Osteoblast (primary cell): ENCODE data around the gene NKX2-2. TPM values are rescaled to one million over a fixed set of nuclear protein-coding genes. Genes with fewer than 3 reads are reported as not detected.

Source experiments
- DNase-seq: peaks from one replicate; pipeline ENCODE4 v3.0.0; 2011; ENCODE audit warnings: low spot score, mixed read lengths; ENCODE audit not compliant: insufficient read length; ENCODE audit errors: missing footprints
- H2AFZ ChIP-seq: 2 replicates; pipeline ENCODE4 v1.6.0; 2011; ENCODE audit warnings: mild to moderate bottlenecking, low read length
- H3K27ac ChIP-seq: 2 replicates; pipeline ENCODE4 v1.5.1; 2011; ENCODE audit warnings: mild to moderate bottlenecking, low read depth, low read length, moderate library complexity
- H3K27me3 ChIP-seq: 2 replicates; pipeline ENCODE4 v1.6.0; 2012; ENCODE audit warnings: mild to moderate bottlenecking, control low read depth, inconsistent platforms, low read length, moderate library complexity; ENCODE audit not compliant: insufficient read depth
- H3K36me3 ChIP-seq: 2 replicates; pipeline ENCODE4 v1.5.1; 2011; ENCODE audit warnings: mild to moderate bottlenecking, low read length, control low read depth, moderate library complexity; ENCODE audit not compliant: insufficient read depth
- H3K4me1 ChIP-seq: 2 replicates; pipeline ENCODE4 v1.5.1; 2011; ENCODE audit warnings: mild to moderate bottlenecking, low read length, control low read depth, moderate library complexity; ENCODE audit not compliant: insufficient read depth
- H3K4me2 ChIP-seq: 2 replicates; pipeline ENCODE4 v1.6.0; 2011; ENCODE audit warnings: mild to moderate bottlenecking, low read length; ENCODE audit not compliant: insufficient read depth
- H3K4me3 ChIP-seq: fragments of 200-600 bp; sonication (generic); 3 replicates; pipeline ENCODE4 v1.5.1; 2012; ENCODE audit warnings: mild to moderate bottlenecking, low read length, inconsistent platforms; ENCODE audit not compliant: insufficient read depth
- H3K79me2 ChIP-seq: 2 replicates; pipeline ENCODE4 v1.6.0; 2012; ENCODE audit warnings: mild to moderate bottlenecking, low read length, control low read depth, inconsistent platforms; ENCODE audit not compliant: insufficient read depth
- H3K9me3 ChIP-seq: 2 replicates; pipeline ENCODE4 v1.5.1; 2011; ENCODE audit warnings: low read depth, low read length, control low read depth
- H4K20me1 ChIP-seq: 2 replicates; pipeline ENCODE4 v1.6.0; 2012; ENCODE audit warnings: mild to moderate bottlenecking, low read length, control low read depth; ENCODE audit not compliant: insufficient read depth
- total RNA-seq: library from RNA; depleted of rRNA; stranded (reverse); fragments of >200 nt; gene quantifications from 2 replicates; pipeline ENCODE4 v1.2.3, GENCODE V29; 2012
- TF ChIP-seq, protein P1 (sequence below): IDR thresholded peaks from 2 replicates; pipeline ENCODE4 v1.5.1; 2011; ENCODE audit warnings: mild to moderate bottlenecking, low read depth, low read length, moderate library complexity; ENCODE audit errors: extremely low read depth

Gene NKX2-2
- total RNA-seq, 1 donor: under 0.01 TPM

DNA sequence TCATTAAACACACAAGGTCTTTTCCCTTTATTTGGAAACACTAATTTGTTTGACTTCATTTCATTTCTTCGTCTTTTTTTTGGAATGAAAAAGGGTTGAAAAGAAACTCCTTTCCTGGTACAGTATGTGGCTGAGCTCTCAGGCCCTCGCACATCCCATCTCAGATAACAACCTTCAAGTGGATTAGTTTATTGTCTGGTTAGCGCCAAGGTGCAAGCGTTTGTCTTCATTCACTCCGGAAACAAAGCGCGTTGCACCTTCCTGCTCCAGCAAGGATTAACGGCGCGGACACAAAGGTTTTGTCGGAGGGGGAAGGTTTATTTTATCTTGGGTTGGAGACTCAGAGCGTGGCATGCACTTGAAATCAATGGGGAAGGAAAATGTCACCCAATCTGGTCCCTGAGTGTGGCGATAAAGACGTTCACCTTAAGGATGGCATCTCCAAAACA is 5.3 kb upstream of the NKX2-2 start:
- Histone ChIP-seq H3K36me3 (no peaks in the 10 kb centered on the region), H3K27ac (no peak overlapping the region), H3K9me3 (no peaks in the 10 kb centered on the region), H3K27me3 (peaks cover 92% of the 10 kb centered on the region), H3K79me2 (no peaks in the 10 kb centered on the region), H3K4me1 (no peaks in the 10 kb centered on the region), H3K4me2 (no peak overlapping the region), H2AFZ (no peak overlapping the region), H4K20me1 (no peaks in the 10 kb centered on the region), H3K4me3 (no peak overlapping the region)
- TF ChIP-seq, protein P1, sequence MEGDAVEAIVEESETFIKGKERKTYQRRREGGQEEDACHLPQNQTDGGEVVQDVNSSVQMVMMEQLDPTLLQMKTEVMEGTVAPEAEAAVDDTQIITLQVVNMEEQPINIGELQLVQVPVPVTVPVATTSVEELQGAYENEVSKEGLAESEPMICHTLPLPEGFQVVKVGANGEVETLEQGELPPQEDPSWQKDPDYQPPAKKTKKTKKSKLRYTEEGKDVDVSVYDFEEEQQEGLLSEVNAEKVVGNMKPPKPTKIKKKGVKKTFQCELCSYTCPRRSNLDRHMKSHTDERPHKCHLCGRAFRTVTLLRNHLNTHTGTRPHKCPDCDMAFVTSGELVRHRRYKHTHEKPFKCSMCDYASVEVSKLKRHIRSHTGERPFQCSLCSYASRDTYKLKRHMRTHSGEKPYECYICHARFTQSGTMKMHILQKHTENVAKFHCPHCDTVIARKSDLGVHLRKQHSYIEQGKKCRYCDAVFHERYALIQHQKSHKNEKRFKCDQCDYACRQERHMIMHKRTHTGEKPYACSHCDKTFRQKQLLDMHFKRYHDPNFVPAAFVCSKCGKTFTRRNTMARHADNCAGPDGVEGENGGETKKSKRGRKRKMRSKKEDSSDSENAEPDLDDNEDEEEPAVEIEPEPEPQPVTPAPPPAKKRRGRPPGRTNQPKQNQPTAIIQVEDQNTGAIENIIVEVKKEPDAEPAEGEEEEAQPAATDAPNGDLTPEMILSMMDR: no peak
- DNase-seq: peak; percentile 81

DNA sequence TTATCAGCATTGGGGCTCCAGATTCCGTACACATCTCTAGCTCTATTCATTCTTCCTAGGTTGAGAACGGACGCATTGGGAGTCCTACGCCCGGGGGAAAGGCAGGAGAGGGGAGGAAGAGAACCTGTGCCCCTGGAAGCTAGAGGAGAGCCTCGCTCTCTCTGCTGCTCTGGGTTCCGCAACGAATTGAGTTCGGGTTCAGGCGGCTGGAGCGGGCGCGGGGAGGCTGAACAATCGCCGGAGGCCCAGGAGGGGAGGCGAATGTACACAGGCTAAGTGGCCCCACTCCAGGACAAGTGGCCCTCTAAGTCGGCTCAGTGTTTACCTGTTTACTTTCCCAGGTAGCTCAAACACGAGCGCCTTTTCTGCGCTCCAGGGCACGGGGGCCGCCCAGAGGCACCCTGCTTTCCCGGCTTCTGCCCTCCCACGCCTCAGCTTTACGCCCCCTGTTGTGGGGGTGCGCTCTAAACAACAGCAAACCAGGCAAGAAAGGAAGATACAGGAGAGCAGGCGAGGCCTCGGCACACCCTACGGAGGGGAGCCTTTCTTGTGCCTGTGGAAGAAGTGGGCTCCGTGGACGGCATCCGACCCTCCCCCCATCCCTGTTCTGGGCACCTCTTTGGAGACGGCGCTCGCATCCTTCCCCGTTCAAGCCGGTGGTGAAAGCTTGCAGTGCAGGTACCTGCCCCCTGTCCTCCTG is 4.6 kb upstream of the NKX2-2 start:
- Histone ChIP-seq H3K4me1 (no peaks in the 10 kb centered on the region), H4K20me1 (no peaks in the 10 kb centered on the region), H3K4me2 (no peak overlapping the region), H3K4me3 (no peak overlapping the region), H3K27me3 (peaks cover 91% of the 10 kb centered on the region), H2AFZ (no peak overlapping the region), H3K79me2 (no peaks in the 10 kb centered on the region), H3K36me3 (no peaks in the 10 kb centered on the region), H3K27ac (no peak overlapping the region), H3K9me3 (no peaks in the 10 kb centered on the region)
- DNase-seq: peak; percentile 82
- TF ChIP-seq, protein P1: no peak

DNA sequence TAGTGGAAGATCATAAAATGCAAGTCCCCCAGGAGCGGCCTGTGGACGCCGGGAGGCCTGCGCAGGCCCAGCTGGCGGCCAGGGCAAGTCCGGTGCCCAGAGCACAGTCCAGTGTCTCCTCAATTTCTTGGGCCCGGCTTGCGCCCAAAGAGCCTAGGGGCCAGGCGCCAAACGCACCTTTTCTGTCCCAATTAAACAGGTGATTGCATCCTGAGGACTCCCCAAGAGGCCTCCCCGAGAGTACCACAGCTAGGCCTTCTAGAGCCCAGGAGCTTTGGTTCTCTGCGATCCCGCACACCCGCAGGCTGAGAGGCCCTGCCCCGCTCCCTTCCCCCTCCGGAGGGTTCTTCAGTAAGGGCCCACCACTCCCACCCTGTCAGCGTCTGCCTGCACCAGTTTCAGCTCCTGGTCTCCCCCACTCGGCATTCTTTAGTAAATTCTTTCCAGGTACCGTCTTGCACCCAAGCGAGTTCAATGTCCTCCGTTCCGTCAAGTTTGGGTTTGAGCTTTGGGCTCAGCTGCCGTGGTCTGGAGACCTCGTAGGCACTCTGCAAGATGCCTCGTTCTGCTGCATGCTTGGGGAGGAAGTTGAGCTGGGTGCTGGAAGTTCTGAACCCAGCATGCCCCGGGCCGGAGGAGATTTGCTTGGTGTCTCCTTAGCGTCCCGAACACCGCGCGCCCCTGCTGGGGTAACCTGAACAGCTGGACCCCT is 3.9 kb upstream of the NKX2-2 start:
- Histone ChIP-seq H3K9me3 (no peaks in the 10 kb centered on the region), H3K4me2 (no peak overlapping the region), H3K79me2 (no peaks in the 10 kb centered on the region), H4K20me1 (no peaks in the 10 kb centered on the region), H3K36me3 (no peaks in the 10 kb centered on the region), H3K4me3 (no peak overlapping the region), H3K27ac (no peak overlapping the region), H2AFZ (no peak overlapping the region), H3K4me1 (no peaks in the 10 kb centered on the region), H3K27me3 (peaks cover 91% of the 10 kb centered on the region)
- TF ChIP-seq, protein P1: no peak
- peak; percentile 77 for DNase-seq

DNA sequence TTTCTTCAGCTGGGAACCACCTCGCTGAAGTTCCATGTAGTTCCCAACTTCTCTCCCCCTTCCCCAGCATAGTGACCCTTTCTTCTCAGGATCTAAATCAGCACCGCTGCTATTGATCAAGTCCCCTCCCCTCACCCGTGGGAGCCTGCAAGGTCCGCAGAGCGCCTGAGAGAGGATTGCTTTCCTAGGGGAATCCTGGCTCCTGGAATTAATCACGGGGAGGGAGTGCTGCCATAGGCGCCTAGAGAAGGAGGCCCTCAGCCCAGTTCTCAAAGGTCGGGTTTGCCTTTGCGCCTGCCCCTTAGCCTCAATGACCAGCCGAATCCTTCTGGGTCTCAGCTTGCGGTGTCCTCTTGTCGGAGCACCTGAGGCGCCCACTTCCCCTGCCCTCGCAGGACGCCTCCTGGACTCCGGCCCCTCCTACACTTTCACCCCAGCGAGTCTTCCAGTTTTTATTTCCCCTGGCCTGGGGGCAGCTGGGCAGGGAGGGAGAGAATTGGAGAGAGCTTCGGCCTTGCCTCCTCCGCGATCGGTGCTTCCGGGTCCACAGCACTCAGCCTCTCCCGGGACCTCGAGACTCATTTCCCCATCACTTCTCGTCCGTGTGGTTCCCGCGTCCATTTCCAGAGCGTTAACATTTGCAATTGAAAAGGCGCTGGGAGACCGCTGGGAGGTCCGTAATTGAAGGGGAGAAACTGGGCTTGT is 3.1 kb upstream of the NKX2-2 start:
- TF ChIP-seq, protein P1: no peak
- H3K79me2 ChIP-seq: no peaks in the 10 kb centered on the region

More for the DNA sequence above, 3.1 kb upstream of the NKX2-2 start:
- Histone ChIP-seq H3K9me3 (no peaks in the 10 kb centered on the region), H4K20me1 (no peaks in the 10 kb centered on the region), H3K27ac (no peak overlapping the region), H2AFZ (no peak overlapping the region), H3K4me2 (no peak overlapping the region), H3K4me1 (no peaks in the 10 kb centered on the region), H3K4me3 (no peak overlapping the region), H3K27me3 (peaks cover 94% of the 10 kb centered on the region), H3K36me3 (no peaks in the 10 kb centered on the region)
- DNase-seq: peak; percentile 92
